CD14-positive monocyte (primary cell): ENCODE measurements around the gene FAM110D. TPM values are rescaled to one million over a fixed set of nuclear protein-coding genes. Genes with fewer than 3 reads are reported as not detected.

Source experiments
- DNase-seq, 3 donors: peaks; one replicate each; pipeline ENCODE4 v3.0.0-alpha.2; 2011 to 2022
- H2AFZ ChIP-seq: 2 replicates; pipeline ENCODE4 v1.6.0; 2012; ENCODE audit warnings: mild to moderate bottlenecking, low read depth, low read length, inconsistent platforms; ENCODE audit not compliant: insufficient read depth, poor library complexity, severe bottlenecking
- H3K27ac ChIP-seq, 2 donors: 1 replicate in 1 of 2; 2 replicates in 1 of 2; pipeline ENCODE4 v1.5.1; 2012 to 2013; ENCODE audit warnings: low read length in 2 of 2, control low read depth in 1 of 2, inconsistent platforms in 1 of 2, low read depth in 1 of 2, mild to moderate bottlenecking in 1 of 2
- H3K27me3 ChIP-seq, 2 donors: one replicate each; pipeline versions ENCODE4 v1.6.0 to v1.6.1; 2011 to 2013; ENCODE audit warnings: low read length in 2 of 2; ENCODE audit not compliant: control insufficient read depth in 2 of 2, insufficient read depth in 2 of 2
- H3K36me3 ChIP-seq, 2 donors: replicated peaks in 1 of 2; 1 replicate in 1 of 2; 2 replicates in 1 of 2; pipeline versions ENCODE4 v1.5.1 to v1.6.1; 2012 to 2013; ENCODE audit warnings: low read length in 2 of 2, control low read depth in 1 of 2, inconsistent platforms in 1 of 2, mild to moderate bottlenecking in 1 of 2; ENCODE audit not compliant: insufficient read depth in 2 of 2, control insufficient read depth in 1 of 2
- H3K4me1 ChIP-seq, 2 donors: 1 replicate in 1 of 2; 2 replicates in 1 of 2; pipeline versions ENCODE4 v1.5.1 to v1.6.1; 2012 to 2013; ENCODE audit warnings: low read length in 2 of 2, control low read depth in 1 of 2, inconsistent platforms in 1 of 2, mild to moderate bottlenecking in 1 of 2, moderate library complexity in 1 of 2; ENCODE audit not compliant: insufficient read depth in 2 of 2, control insufficient read depth in 1 of 2
- H3K4me2 ChIP-seq: replicated peaks from 2 replicates; pipeline ENCODE3; 2012; ENCODE audit warnings: low read length, moderate library complexity, mild to moderate bottlenecking; ENCODE audit not compliant: poor library complexity, severe bottlenecking; ENCODE audit errors: extremely low read depth
- H3K4me3 ChIP-seq, 3 experiments: fragments of 200-600 bp in 1 of 3; sonication (generic) in 1 of 3; replicated peaks in 1 of 3; 1 replicate in 2 of 3; 2 replicates in 1 of 3; pipeline ENCODE4 v1.5.1; 2011 to 2013; ENCODE audit warnings: low read length in 3 of 3, mild to moderate bottlenecking in 3 of 3, control low read depth in 2 of 3, low read depth in 2 of 3, inconsistent platforms in 1 of 3, moderate library complexity in 1 of 3
- H3K79me2 ChIP-seq: 2 replicates; pipeline ENCODE4 v1.6.0; 2012; ENCODE audit warnings: mild to moderate bottlenecking, control low read depth, inconsistent platforms, low read length, moderate library complexity; ENCODE audit not compliant: insufficient read depth
- H3K9ac ChIP-seq: 2 replicates; pipeline ENCODE4 v1.6.0; 2017; ENCODE audit warnings: low read length, mild to moderate bottlenecking; ENCODE audit not compliant: insufficient read depth, poor library complexity, severe bottlenecking
- H3K9me3 ChIP-seq, 2 donors: replicated peaks in 1 of 2; 1 replicate in 1 of 2; 2 replicates in 1 of 2; pipeline versions ENCODE4 v1.5.1 to v1.6.1; 2012 to 2013; ENCODE audit warnings: low read length in 2 of 2, control low read depth in 1 of 2; ENCODE audit not compliant: control insufficient read depth in 1 of 2, insufficient read depth in 1 of 2
- H4K20me1 ChIP-seq: 2 replicates; pipeline ENCODE4 v1.6.0; 2012; ENCODE audit warnings: mild to moderate bottlenecking, low read length, control low read depth, moderate library complexity; ENCODE audit not compliant: insufficient read depth
- H3K27ac Mint-ChIP-seq, 7 donors: one replicate each; pipeline ENCODE4 v1.8.0; 2020; ENCODE audit warnings: mild to moderate bottlenecking in 7 of 7, mixed read lengths in 7 of 7, moderate library complexity in 6 of 7, inconsistent platforms in 2 of 7
- H3K27me3 Mint-ChIP-seq, 3 donors: one replicate each; pipeline ENCODE4 v1.8.0; 2021 to 2022; ENCODE audit warnings: low read depth in 3 of 3, mild to moderate bottlenecking in 3 of 3, mixed read lengths in 3 of 3, moderate library complexity in 3 of 3, inconsistent platforms in 1 of 3
- H3K36me3 Mint-ChIP-seq, 2 donors: one replicate each; pipeline ENCODE4 v1.8.0; 2020; ENCODE audit warnings: mixed read lengths in 2 of 2, inconsistent platforms in 1 of 2, mild to moderate bottlenecking in 1 of 2
- H3K4me1 Mint-ChIP-seq: one replicate; pipeline ENCODE4 v1.8.0; 2020; ENCODE audit warnings: mild to moderate bottlenecking, mixed read lengths
- H3K4me3 Mint-ChIP-seq, 2 donors: one replicate each; pipeline ENCODE4 v1.8.0; 2020; ENCODE audit warnings: mild to moderate bottlenecking in 2 of 2, mixed read lengths in 2 of 2, moderate library complexity in 1 of 2
- H3K9me3 Mint-ChIP-seq, 7 donors: one replicate each; pipeline ENCODE4 v1.8.0; 2020 to 2022; ENCODE audit warnings: mixed read lengths in 7 of 7, mild to moderate bottlenecking in 6 of 7, moderate library complexity in 6 of 7, inconsistent platforms in 2 of 7
- WGBS: methylation state at CpG from one replicate; pipeline ENCODE4 v1.1.5; 2013; ENCODE audit warnings: missing lambda C conversion rate; ENCODE audit not compliant: insufficient coverage; 5-methylcytosine and 5-hydroxymethylcytosine counted together
- intact Hi-C, 2 donors: fragments of 100-400 bp; cut with micrococcal nuclease; formaldehyde crosslinking; loops; one replicate each; pipeline versions ENCODE4 v1.15.0 to v1.15.1; 2023
- polyA minus RNA-seq: library from RNA; depleted of rRNA, polyadenylated mRNA; stranded (reverse); fragments of >200 nt; gene quantifications from 2 replicates; pipeline ENCODE4 v1.2.3, GENCODE V29; 2012
- polyA plus RNA-seq, 3 donors: library from polyadenylated mRNA; depleted of rRNA in 1 of 3; unstranded in 2 of 3; stranded (reverse) in 1 of 3; fragments of 300-500 nt in 2 of 3; fragments of >200 nt in 1 of 3; fragmentation: Illumina TruSeq in 2 of 3; gene quantifications; 1 replicate in 2 of 3; 2 replicates in 1 of 3; pipeline ENCODE4 v1.2.3, GENCODE V29; 2012 to 2021
- total RNA-seq, 12 experiments: library from RNA in 1 of 12; stranded (reverse) in 1 of 12; fragments of 120-200 nt in 1 of 12; gene quantifications; one replicate each; pipeline ENCODE4 v1.2.4 and lab custom pipeline; 2013 to 2026; ENCODE audit warnings: mixed read lengths in 6 of 12, inconsistent platforms in 1 of 12
- TF ChIP-seq, protein P1 (sequence below): fragments of 200-600 bp; IDR thresholded peaks from one replicate; pipeline ENCODE4 v1.8.0; 2022; ENCODE audit warnings: antibody characterized with exemption, mild to moderate bottlenecking

FAM110D gene
- 0.02 TPM for total RNA-seq (2013)
- polyA plus RNA-seq: not detected
- not detected in 2 replicates for polyA minus RNA-seq
- 0 to 0.75 (median 0) reads per million in 11 experiments for total RNA-seq (lab: John Stamatoyannopoulos, UW)

DNA sequence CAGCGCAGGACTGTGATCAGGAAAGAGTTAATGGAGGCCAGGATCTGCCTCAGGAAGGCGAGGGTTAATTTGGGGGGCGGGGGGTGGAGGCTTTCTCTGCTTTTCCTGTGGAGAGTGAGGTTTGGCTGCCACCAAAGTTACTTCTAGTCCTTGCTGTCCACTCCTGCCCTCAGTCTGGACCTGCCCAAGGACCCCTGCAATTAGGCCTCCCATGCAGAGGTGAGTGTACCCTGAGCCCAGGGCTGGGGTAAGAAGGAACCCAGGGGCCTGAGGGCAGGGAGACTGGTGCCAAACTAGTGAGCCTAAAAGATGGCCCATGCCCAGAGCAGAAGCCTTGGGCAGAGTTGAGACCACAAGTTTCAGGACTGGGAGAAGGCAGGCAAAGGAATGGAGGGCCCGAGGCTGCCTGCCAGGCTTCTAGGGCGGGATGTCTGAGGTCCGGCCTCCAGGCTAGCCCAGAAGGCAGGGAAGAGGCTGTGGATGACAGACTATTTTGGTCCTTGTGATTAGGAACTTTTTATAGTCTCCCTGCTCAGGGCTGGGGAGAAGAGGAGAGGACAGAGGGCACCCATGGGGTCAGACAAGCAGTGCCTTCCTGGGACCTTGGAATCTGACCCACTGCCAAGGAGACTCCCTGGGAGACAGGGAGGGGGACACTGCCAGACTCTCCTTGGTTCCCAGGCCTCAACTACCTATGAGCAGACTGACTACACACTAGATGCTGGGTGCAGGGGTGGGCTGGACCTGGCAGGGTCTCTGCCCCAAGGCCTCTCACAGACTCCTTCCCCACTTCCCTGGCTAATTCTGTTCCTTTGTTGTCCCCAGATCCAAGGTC lies at the start of gene FAM110D:
FAM110D (plus strand) TSS at position 172 of the 835 bp plus-strand sequence. CDS start 2,213 bp downstream, outside the sequence.
- Histone ChIP-seq H3K9ac (no peak within 1 kb of the TSS), H3K27ac (no peak within 1 kb of the TSS), H4K20me1 (no peaks in the 10 kb centered on the region), H3K27me3 (peaks cover 18 to 66% of the 10 kb centered on the region in 2 donors), H3K36me3 (no peaks in the 10 kb centered on the region), H2AFZ (no peak within 1 kb of the TSS), H3K4me3 (no peak within 1 kb of the TSS), H3K9me3 (no peaks in the 10 kb centered on the region), H3K4me2 (no peak within 1 kb of the TSS), H3K4me1 (peaks cover 25 to 38% of the 10 kb centered on the region in 2 donors), H3K79me2 (no peaks in the 10 kb centered on the region)
- Mint-ChIP-seq H3K9me3 (peaks cover 0 to 11% (median 0%) of the 10 kb centered on the region in 7 donors), H3K27me3 (peaks cover 71 to 79% (median 78%) of the 10 kb centered on the region in 3 donors), H3K36me3 (peaks cover 0 to 2% of the 10 kb centered on the region in 2 donors), H3K27ac (peak within 1 kb of the TSS in 2 of 7 donors; percentile 16 to 49), H3K4me3 (peak within 1 kb of the TSS; percentile 6 to 61), H3K4me1 (peaks cover 32% of the 10 kb centered on the region)
- intact Hi-C loops: no loop called here
- TF ChIP-seq, protein P1, sequence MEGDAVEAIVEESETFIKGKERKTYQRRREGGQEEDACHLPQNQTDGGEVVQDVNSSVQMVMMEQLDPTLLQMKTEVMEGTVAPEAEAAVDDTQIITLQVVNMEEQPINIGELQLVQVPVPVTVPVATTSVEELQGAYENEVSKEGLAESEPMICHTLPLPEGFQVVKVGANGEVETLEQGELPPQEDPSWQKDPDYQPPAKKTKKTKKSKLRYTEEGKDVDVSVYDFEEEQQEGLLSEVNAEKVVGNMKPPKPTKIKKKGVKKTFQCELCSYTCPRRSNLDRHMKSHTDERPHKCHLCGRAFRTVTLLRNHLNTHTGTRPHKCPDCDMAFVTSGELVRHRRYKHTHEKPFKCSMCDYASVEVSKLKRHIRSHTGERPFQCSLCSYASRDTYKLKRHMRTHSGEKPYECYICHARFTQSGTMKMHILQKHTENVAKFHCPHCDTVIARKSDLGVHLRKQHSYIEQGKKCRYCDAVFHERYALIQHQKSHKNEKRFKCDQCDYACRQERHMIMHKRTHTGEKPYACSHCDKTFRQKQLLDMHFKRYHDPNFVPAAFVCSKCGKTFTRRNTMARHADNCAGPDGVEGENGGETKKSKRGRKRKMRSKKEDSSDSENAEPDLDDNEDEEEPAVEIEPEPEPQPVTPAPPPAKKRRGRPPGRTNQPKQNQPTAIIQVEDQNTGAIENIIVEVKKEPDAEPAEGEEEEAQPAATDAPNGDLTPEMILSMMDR: no peak
- DNase-seq: no peak
- 91% methylated on average over 4 of the region's 6 CpGs for WGBS

DNA sequence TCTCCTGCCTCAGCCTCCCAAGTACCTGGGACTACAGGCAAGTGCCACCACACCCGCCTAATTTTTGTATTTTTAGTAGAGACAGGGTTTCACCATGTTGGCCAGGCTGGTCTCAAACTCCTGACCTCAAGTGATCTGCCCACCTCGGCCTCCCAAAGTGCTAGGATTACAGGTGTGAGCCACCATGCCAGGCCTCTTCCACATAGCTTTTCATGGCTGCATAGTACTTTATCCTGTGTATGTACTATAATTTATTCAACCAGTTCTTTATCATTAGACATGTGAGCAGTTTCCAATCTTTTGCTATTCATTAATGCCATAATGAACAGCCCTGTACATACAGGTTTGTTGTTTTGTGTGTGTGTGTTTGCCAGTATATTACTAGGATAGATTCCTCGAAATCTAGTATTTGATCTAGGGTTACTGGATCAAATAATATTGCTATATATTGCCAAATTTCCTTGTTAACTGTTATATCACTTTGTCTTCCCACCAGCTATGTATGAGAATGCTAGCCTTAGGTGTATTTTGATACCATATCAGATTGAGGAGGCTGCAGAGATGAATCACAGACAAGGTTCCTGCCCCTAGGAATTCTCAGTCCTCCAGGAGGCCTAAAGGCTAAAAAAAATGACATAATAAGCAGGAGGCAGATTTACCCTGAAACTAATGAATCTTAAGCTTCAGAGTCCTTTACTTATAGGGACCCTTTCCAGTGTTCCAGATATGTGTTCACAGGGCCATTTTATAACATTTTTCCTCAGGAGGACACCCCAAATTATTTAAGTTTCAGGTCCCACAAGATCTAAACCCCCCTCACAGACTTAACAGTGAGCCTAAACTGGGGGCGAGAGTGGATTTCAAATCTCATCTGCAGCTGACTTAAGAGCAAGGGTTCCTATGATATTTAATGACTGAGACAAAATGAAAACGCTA lies 49.4 kb upstream of the FAM110D start:
- Mint-ChIP-seq H3K27me3 (peaks cover 3 to 6% (median 4%) of the 10 kb centered on the region in 3 donors), H3K9me3 (no peaks in the 10 kb centered on the region), H3K36me3 (peaks cover 7 to 9% of the 10 kb centered on the region in 2 donors), H3K27ac (no peak overlapping the region), H3K4me1 (peaks cover 22% of the 10 kb centered on the region), H3K4me3 (peak overlapping the region; percentile 90 to 95)
- no CpG with 5 or more reads among the region's 5 CpGs for WGBS
- no peak overlapping the region for H3K27ac ChIP-seq
- no peaks in the 10 kb centered on the region for H3K9me3 ChIP-seq
- peak overlapping the region in 1 of 3 experiments; percentile 99 for H3K4me3 ChIP-seq
- TF ChIP-seq, protein P1: no peak
- H3K79me2 ChIP-seq: peaks cover 40% of the 10 kb centered on the region
- no peak overlapping the region for H2AFZ ChIP-seq
- no peaks in the 10 kb centered on the region for H4K20me1 ChIP-seq
- DNase-seq: no peak
- H3K4me2 ChIP-seq: peak overlapping the region; percentile 95
- peaks cover 4 to 7% of the 10 kb centered on the region in 2 donors for H3K36me3 ChIP-seq
- H3K27me3 ChIP-seq: no peaks in the 10 kb centered on the region
- no peak overlapping the region for H3K9ac ChIP-seq
- intact Hi-C loops: loop anchor here (2.0 to 10.0 kb wide), 6 partner anchors 17 to 308 kb away; partner anchors contain the start of gene CD52 (in 1 of the 2)
- H3K4me1 ChIP-seq: peaks cover 18 to 25% of the 10 kb centered on the region in 2 donors
